ENCODE data around the gene ATP2A3. TPM values are rescaled to one million over a fixed set of nuclear protein-coding genes. Genes with fewer than 3 reads are reported as not detected.

The ATP2A3 gene
- total and polyA plus RNA-seq, 2 donors (not counting 1 experiment from before 2014, with no cell fraction given) = 0.25 to 12.4 TPM

DNA sequence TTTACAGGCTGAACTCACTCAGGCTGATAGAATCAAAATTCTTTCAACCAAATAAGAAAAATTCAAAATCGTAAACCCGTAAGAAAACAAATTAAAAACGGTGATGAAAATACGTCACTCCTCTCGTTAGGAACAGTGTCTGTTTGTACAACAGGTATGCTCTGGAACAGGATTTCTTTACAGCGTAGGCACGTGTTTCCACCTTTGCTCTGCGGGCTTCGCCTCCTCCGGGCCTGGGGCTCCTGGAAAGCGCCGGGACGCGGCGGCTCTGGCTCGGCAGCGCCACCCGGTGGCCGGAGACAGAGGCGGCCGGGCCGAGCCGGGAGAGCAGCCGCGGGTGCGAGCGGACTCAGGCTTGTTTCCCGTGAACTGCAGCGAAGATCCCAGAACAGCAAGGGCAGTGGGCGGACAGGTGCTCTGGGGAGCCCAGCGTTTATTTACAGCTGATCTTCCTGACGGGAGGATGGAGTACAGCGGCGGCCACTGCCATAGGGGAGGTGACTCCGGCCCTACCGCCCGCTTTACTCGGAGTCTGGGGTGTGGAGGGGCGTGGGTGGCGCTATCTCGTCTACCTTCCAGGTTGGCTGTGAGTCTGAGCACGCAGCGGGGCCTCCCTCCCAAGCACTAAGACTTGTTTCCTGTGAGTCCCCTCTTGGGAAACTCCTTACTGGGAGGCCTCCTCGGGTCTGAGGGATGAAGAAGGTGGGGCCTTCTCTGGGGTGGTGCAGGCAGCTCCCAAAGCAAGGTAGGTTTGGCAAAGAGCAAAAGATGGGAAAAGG lies 40.5 kb upstream of the ATP2A3 start:
- no peak overlapping the region for H3K4me3 ChIP-seq (replicated peaks in 1 of 4; ENCODE audit: control extremely low read depth in 1 of 4, insufficient read depth in 1 of 4, low read depth in 3 of 4, low read length in 4 of 4)
- DNase-seq (ENCODE audit: low read depth in 2 of 2) = peak; percentile 11 to 22

DNA sequence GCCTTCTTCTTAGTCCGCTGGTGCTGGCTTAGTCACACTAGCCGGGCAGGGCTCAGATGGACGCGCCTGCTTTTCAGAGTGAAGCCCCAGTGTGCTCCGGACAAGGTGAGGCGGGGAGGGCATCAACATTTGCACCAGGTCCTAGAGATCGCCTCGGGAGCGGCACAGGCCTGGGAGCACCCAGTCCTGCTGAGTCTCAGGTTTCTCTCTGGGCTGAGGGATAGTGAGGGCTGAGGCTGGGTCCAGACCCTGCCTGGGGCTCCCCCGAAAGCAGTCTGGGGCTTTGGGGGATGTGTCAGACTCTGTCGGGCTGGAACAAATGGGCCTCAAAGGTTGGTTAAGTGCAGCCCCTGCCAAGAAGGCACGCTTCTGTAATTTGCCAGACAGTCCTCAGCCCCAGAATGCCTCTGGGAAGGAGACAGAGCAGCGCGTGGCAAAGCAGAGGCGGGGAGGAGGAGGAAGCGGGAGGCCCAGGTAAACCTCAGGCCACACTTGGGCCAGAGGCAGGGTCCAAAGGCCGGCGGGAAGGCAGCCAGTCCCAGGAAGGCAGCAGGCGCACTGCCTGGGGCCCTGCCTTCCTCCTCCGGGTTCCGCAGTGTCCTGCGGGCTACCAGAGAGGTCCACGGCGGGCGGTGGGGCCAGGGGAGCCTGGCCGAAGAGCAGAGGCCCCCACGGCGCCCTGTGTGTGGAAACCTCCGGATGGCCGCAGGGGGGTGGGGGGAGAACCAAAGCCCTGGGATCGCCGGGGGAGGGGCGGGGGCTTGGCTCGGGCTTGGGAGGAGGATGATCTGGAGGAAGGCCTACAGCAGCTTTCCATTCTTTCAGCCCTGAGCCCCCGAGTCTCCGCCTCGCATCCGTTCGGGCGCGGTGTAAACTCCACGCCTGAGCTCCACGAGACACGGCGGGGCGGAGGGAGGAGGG lies 39.5 kb upstream of the ATP2A3 start:
- H3K27ac ChIP-seq (ENCODE audit: insufficient read depth, low read length) = no peak overlapping the region
- peak in 1 of 2 donors; percentile 25 for DNase-seq (ENCODE audit: low read depth in 2 of 2)
- H3K4me3 ChIP-seq (replicated peaks in 1 of 4; ENCODE audit: control extremely low read depth in 1 of 4, insufficient read depth in 1 of 4, low read depth in 3 of 4, low read length in 4 of 4) = no peak overlapping the region
- H3K27me3 ChIP-seq (ENCODE audit: control insufficient read depth, insufficient read depth, low read length) = no peaks in the 10 kb centered on the region
- no peaks in the 10 kb centered on the region for H3K79me2 ChIP-seq (ENCODE audit: control insufficient read depth, insufficient read depth, low read length)
- peaks cover 20% of the 10 kb centered on the region for H3K36me3 ChIP-seq (ENCODE audit: control insufficient read depth, insufficient read depth, low read length)
- H3K4me2 ChIP-seq (ENCODE audit: extremely low read depth, insufficient read depth, low read length) = no peak overlapping the region
- H3K4me1 ChIP-seq (ENCODE audit: control insufficient read depth, extremely low read depth, insufficient read depth, low read length) = peaks cover under 1% of the 10 kb centered on the region
- no peak overlapping the region for H2AFZ ChIP-seq (ENCODE audit: low read length)
- TF ChIP-seq, protein P1, sequence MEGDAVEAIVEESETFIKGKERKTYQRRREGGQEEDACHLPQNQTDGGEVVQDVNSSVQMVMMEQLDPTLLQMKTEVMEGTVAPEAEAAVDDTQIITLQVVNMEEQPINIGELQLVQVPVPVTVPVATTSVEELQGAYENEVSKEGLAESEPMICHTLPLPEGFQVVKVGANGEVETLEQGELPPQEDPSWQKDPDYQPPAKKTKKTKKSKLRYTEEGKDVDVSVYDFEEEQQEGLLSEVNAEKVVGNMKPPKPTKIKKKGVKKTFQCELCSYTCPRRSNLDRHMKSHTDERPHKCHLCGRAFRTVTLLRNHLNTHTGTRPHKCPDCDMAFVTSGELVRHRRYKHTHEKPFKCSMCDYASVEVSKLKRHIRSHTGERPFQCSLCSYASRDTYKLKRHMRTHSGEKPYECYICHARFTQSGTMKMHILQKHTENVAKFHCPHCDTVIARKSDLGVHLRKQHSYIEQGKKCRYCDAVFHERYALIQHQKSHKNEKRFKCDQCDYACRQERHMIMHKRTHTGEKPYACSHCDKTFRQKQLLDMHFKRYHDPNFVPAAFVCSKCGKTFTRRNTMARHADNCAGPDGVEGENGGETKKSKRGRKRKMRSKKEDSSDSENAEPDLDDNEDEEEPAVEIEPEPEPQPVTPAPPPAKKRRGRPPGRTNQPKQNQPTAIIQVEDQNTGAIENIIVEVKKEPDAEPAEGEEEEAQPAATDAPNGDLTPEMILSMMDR (conservative IDR thresholded peaks at IDR 0.05 in 1 of 2, IDR thresholded peaks at IDR 0.05 in 1 of 2; ENCODE audit: low read depth in 1 of 2, low read length in 2 of 2) = no peak
- TF ChIP-seq EZH2 (IDR thresholded peaks at IDR 0.05; ENCODE audit: low read length, missing control alignments) = no peak
- H3K9me3 ChIP-seq (ENCODE audit: control insufficient read depth, insufficient read depth, low read depth, low read length) = no peaks in the 10 kb centered on the region
- no peak overlapping the region for H3K9ac ChIP-seq (ENCODE audit: insufficient read depth, low read length)
- no peaks in the 10 kb centered on the region for H4K20me1 ChIP-seq (ENCODE audit: control insufficient read depth, extremely low read depth, insufficient read depth, low read length)

More for the DNA sequence above, 40.5 kb upstream of the ATP2A3 start:
- TF ChIP-seq, protein P1 (conservative IDR thresholded peaks at IDR 0.05 in 1 of 2, IDR thresholded peaks at IDR 0.05 in 1 of 2; ENCODE audit: low read depth in 1 of 2, low read length in 2 of 2) = peak; percentile 48 to 49
- TF ChIP-seq EZH2 (IDR thresholded peaks at IDR 0.05; ENCODE audit: low read length, missing control alignments) = no peak
- no peaks in the 10 kb centered on the region for H3K27me3 ChIP-seq (ENCODE audit: control insufficient read depth, insufficient read depth, low read length)
- H3K9me3 ChIP-seq (ENCODE audit: control insufficient read depth, insufficient read depth, low read depth, low read length) = no peaks in the 10 kb centered on the region
- H3K79me2 ChIP-seq (ENCODE audit: control insufficient read depth, insufficient read depth, low read length) = no peaks in the 10 kb centered on the region
- H3K36me3 ChIP-seq (ENCODE audit: control insufficient read depth, insufficient read depth, low read length) = peaks cover 27% of the 10 kb centered on the region
- H2AFZ ChIP-seq (ENCODE audit: low read length) = no peak overlapping the region
- H3K4me1 ChIP-seq (ENCODE audit: control insufficient read depth, extremely low read depth, insufficient read depth, low read length) = peaks cover 3% of the 10 kb centered on the region
- H4K20me1 ChIP-seq (ENCODE audit: control insufficient read depth, extremely low read depth, insufficient read depth, low read length) = no peaks in the 10 kb centered on the region
- H3K9ac ChIP-seq (ENCODE audit: insufficient read depth, low read length) = no peak overlapping the region
- no peak overlapping the region for H3K27ac ChIP-seq (ENCODE audit: insufficient read depth, low read length)
- H3K4me2 ChIP-seq (ENCODE audit: extremely low read depth, insufficient read depth, low read length) = no peak overlapping the region

DNA sequence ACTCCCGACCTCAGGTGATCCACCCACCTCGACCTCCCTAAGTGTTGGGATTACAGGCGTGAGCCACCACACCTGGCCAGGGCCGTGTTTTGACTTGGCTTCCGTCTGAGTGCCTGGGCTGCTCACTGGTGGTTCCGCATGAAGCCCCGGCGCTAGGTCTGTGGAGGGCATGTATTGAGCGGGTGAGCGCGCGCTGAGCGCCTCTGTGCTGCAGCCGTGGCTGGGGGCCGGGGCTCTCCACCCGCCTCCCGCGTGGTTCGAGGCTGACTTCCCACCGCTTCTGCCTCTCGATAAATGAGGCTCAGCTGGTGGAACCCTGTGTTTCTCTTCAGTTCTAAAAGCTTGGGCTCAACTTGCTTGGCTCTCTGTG lies 38.9 kb upstream of the ATP2A3 start:
- TF ChIP-seq, protein P1 (conservative IDR thresholded peaks at IDR 0.05 in 1 of 2, IDR thresholded peaks at IDR 0.05 in 1 of 2; ENCODE audit: low read depth in 1 of 2, low read length in 2 of 2) = no peak
- no peak for TF ChIP-seq EZH2 (IDR thresholded peaks at IDR 0.05; ENCODE audit: low read length, missing control alignments)
- Histone ChIP-seq H3K36me3 (ENCODE audit: control insufficient read depth, insufficient read depth, low read length) (peaks cover 20% of the 10 kb centered on the region), H3K27ac (ENCODE audit: insufficient read depth, low read length) (no peak overlapping the region), H3K9me3 (ENCODE audit: control insufficient read depth, insufficient read depth, low read depth, low read length) (no peaks in the 10 kb centered on the region), H3K9ac (ENCODE audit: insufficient read depth, low read length) (no peak overlapping the region), H2AFZ (ENCODE audit: low read length) (no peak overlapping the region), H3K4me2 (ENCODE audit: extremely low read depth, insufficient read depth, low read length) (no peak overlapping the region), H3K4me1 (ENCODE audit: control insufficient read depth, extremely low read depth, insufficient read depth, low read length) (no peaks in the 10 kb centered on the region), H3K4me3 (replicated peaks in 1 of 4; ENCODE audit: control extremely low read depth in 1 of 4, insufficient read depth in 1 of 4, low read depth in 3 of 4, low read length in 4 of 4) (no peak overlapping the region), H3K79me2 (ENCODE audit: control insufficient read depth, insufficient read depth, low read length) (no peaks in the 10 kb centered on the region), H4K20me1 (ENCODE audit: control insufficient read depth, extremely low read depth, insufficient read depth, low read length) (no peaks in the 10 kb centered on the region), H3K27me3 (ENCODE audit: control insufficient read depth, insufficient read depth, low read length) (no peaks in the 10 kb centered on the region)
- no peak for DNase-seq (ENCODE audit: low read depth in 2 of 2)

Data from fibroblast of lung (primary cell).